NCI-H2107 treated with DMSO at 0.1 percent for 48 hours (cell line): ENCODE results near the gene ALKBH5.

Experiments used
- DNase-seq: peaks from one replicate; lab custom pipeline; 2025; ENCODE audit not compliant: unreplicated experiment; lab: John Stamatoyannopoulos, UW

Gene ALKBH5

DNA sequence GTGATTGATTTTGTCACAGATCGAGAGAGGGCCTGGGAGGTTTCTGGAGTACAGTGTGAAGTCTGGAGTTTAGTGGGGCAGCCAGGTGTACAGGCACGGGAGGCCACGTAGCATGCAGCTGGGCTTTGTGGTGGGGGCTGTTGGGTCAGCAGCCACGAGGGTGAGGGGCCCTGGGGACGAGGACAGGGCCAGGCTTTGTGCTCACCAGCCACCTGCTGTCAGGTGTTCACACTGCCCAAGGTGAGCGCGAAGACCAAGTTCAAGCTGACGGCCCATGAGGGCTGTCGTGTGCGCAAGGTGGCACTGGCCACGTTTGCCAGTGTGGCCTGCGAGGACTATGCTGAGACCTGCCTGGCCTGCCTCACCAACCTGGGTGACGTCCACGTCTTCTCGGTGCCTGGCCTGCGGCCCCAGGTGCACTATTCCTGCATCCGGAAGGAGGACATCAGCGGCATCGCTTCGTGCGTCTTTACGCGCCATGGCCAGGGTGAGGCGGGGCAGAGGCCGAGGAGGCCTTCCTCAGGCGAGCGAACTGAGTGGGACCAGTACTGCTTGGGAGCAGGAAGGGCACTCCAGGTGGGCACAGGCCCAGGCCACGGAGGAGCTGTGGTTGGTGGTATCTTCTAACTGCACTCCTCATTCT lies 57.7 kb downstream of the ALKBH5 start:
- DNase-seq = no peak

- DNase-seq = no peak
Observed at GRCh38 chr17:18245038-18245776, 61.6 kb downstream of the ALKBH5 start.

DNA sequence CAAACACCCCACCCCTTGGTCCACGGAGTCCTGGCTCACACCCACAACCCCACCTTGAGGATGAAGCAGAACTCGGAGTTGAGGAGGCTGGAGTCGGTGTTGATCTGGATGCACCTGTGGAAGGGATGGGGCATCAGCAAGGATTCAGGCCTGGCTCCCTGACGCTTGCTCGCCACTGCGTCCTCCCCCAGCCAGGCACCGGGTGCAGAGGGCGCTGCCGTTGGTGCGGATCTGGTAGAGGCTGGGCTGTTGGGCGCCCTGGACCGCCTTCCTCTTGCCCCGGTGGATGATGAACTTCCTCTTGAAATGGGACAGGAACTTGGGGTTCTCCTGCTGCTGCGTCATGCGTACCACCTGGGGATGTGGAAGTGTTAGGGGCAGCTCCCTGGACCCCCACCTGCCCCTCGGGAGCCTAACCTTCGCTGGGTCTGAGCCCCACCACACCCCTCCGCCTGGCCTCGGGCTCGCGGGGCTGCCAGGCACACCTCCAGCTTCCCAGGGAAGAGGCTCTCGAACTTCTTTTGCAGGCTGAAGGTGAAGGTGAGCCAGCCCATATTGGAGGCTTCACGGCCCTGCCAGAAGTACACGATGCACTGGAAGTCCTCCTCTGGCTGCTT lies 62.6 kb downstream of the ALKBH5 start:
- DNase-seq = no peak

GRCh38 chr17:18246880-18247612 lies 63.4 kb downstream of the ALKBH5 start:
- DNase-seq = peak; percentile 40

DNA sequence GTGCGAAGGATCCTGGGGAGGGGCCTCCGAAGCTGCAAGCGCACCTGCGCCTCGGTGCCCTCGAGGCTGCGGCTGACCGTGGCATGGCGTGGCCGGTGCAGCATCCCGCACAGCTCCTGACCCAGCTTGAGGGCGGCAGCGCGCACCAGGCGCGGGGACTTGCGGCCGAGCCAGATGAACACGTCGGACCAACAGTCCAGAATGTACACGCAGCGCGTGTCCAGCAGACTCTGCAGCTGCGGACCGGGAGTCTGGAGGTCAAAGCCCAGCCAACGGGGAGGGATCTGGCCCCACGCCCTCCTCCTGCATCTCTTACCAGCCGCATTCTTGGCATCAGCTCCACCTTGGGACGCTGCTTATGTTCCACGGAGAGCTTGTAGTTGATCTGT lies 64.0 kb downstream of the ALKBH5 start:
- DNase-seq = no peak

- peak; percentile 14 for DNase-seq
Observed at GRCh38 chr17:18248300-18248731, 64.7 kb downstream of the ALKBH5 start.

DNA sequence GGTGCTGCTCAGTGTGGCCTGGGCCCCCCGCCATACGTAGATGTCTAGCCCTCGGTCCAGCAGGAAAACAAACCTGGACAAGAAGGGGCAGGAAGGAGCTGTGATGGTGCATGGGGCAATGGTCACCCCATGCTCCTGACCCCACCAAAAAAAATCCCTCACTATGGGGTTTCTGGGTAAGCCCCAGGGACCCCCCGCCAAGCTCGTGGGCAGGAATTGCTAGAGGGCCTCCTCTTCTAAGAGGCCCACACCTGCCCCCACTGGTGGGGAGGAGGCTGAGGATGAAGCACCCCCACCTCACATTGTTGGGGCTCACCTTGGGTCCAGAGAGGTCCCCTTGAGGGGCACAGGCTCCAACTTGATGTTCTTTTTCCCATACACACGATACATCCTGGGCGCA lies 65.2 kb downstream of the ALKBH5 start:
- DNase-seq = no peak

- DNase-seq = no peak
Observed at GRCh38 chr17:18250259-18250658, 66.6 kb downstream of the ALKBH5 start.

DNA sequence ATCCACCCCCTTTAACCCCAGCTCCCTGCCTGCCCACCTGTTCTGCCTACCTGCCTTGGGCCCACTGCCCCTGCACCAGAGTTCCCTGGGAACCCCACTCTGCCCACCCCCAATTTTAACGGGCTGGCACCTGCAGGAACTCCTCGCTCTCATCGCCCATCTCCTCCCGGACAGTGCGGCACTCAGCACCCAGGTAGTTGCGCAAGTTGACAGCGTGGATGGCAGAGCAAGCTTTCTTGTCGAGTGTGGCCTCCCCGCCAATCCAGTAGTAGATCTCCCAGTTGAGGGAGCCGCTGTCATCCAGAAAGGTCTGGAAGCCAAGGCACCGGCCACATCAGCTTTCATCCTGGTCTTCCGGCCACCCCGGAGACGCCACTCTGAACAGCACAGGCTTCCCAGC lies 67.1 kb downstream of the ALKBH5 start:
- DNase-seq = no peak

DNA sequence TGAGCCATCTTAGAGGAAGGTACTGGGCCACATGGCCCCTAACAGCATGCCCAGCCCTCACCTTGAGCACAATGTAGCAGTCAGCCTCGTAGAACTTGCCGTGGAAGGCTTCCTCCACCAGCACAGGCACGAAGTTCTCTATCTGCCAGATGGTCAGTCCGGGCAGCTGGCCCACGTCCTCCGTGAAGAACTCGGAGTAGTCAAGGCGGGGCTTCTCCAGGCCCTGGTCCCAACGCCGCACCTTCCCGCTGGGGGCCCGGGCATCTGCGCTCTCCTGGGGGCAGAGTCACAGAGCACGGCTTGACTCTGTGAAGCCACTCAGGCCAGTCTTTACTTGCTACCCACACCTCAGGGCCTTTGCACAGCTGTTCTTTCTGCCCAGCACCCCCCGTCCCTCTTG lies 67.6 kb downstream of the ALKBH5 start:
- no peak for DNase-seq

DNA sequence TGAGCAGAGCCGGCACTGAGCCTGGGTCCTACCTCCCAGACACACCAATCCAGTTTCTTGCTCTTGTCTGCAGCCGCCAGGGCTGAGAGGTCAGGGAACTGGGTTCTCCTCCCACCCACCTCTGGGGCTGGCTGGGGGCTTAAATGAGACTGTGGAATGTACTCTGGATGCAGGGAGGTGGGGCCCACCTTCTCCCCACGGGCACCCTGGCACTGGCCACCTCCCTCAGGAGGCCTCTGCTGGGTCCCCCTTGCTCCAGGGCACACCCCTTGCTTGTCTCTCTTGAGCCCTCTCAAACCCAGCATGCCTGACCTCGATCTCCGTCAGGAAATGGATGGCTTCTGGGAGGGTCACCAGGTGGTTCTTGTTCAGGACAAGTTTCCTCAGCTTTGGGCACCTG lies 68.5 kb downstream of the ALKBH5 start:
- DNase-seq = no peak

DNA sequence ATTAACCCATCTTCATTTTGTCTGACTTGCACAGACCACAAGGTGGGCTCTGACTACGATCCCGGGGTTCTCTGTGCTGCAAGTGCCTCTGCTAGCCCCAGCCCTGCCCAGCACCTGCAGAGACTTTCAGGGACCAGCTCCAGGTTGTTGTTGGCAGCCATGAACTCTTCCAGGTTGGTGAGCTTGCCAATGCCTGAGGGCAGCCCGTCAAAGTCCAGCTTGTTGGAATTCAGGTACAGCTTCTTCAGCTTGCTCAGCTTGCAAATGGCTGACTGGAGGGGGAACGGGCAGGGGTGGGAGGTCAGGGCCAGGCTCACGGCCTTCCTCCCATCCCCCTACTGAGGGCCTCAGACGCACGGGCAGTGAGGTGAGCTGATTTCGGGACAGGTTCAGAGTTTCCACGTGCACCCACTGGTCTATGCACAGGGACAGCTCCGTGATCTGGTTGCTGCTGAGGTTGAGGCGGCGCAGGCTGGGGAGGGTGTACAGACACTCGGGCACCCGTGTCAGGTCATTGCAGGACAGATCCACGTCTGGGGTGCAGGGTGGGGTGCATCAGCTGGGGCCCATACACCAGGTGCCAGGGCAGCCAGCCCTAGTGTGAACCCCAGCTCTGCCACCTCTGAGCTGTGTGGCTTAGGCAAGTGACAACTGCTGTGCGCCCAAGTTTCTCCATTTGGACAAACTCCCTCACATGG lies 69.7 kb downstream of the ALKBH5 start:
- DNase-seq = no peak

GRCh38 chr17:18253947-18254821 lies 70.6 kb downstream of the ALKBH5 start:
- DNase-seq = no peak

DNA sequence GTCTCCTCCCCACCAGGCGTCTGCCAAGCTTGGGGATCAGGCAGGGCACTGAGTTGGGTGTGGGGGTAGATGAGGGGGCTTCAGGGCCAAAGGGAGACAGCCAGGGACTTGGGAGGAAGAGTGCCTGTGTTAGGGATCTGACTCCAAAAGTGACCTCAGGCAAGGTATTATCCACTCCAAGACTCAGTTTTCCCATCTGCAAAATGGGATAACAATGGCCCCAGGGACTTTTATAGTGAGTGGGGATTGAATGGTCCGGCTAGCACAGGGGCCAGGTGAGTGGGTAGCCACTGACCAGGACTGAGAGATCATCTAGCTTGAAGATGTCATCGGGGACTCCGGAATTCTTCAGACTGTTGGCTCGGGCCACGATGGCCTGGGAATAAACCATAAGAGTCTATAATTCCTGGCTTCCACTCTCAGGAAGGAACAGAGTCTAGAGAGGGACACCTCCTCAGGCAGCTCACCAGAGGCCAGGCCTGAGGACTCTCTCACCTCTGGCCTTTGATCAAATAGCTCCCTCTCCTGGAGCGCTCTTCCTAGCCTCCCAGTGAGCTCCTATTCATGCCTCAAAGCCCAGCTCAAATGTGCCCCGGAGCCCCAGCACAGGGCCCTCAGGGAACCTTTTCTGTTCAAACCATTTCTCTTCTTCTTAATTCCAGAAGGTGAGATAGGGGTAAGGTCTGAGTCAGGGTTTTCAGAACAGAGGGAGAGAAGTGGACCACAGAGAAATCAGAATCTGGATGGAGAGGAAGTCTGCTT lies 71.4 kb downstream of the ALKBH5 start:
- no peak for DNase-seq

DNA sequence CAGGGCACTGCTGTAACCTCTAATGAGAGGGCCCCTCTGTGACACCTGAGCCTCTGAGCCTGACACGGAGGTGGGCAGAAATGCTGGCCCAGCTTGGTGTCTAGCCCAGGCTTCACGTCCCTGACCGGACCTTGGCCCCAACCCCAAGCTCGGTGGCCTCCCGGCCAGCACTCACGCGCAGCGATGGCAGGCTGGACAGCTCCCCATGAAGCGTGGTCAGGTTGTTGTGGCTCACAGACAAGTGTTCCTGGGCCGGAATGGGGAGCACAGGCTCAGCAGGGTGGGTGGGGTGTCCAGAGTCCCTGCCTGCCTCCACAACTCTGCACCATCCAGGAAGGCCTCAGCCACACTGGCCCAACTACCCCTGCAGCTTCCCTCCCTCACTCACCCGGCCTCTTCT lies 72.7 kb downstream of the ALKBH5 start:
- no peak for DNase-seq

GRCh38 chr17:18256776-18257175 lies 73.1 kb downstream of the ALKBH5 start:
- no peak for DNase-seq

DNA sequence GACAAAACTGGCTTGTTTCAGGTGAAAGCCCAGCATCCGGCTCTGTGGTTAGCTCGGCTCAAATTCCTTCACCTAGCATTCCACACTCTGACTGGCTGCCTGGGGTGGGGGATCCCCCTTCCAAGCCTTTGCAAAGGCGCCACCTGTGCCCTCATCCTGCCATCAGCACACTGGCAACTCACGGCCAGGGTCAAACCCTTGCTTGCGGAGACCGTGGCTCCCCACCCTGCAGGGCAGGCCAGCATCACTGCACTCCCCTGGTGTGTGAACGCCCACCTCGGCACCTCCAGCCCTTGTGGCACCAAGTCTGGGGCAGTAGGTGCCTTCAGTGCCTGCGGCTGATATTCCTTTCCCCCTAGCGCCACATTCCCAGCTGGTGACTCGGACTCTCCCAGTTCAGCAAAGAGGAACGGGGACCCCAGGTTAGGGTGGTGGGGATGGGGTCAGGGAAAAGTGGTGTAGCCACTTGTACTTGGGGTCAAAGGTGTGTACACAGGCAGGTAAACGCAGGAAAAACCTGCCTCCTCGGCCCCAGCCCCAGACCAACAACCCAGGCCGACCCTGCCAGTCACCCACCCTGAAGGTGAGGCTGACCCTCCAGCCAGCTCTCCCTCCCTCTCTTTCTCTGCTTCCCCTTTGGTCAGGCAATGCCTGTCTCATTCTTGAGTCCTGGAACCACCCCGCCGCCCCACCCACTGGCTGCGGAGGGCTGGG lies 73.8 kb downstream of the ALKBH5 start:
- DNase-seq = no peak

DNA sequence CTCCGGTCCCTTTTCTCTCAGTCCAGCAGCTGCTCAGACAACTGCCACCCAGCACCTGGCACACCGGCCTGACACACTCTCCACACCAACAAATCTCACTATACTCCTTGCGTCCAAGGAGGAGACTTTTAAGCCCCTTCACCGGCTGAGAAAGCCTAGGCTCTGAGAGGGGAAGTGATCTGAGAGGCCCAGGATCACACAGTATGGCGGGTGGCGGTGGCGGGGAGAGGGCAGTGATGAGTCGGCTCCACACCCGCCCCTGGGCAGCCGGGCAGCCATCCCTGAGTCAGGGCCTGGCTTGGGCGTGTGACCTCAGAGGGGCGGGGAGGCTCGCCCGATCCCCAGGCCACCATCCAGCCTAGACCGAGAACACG lies 74.3 kb downstream of the ALKBH5 start:
- DNase-seq = no peak
